Measurements from ENCODE around the gene C1RL.

DNA sequence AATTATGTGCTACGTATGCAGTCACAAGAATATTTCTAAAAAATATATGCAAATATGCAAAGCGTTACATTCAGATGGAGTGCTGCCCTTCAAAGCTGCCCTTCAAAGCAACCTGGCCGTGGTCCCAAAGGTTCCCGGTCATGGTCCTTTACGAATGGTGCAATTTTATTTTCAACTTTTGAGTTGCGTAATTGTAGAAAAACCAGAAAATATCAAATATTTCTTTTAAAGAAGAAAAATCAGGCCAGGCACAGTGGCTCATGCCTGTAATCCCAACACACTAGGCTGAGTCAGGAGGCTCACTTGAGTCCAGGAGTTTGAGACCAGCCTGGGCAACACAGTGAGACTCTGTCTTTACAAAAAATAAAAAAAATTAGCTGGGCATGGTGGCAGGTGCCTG, 42.5 kb upstream of the C1RL start:
- TF ChIP-seq, protein P1, sequence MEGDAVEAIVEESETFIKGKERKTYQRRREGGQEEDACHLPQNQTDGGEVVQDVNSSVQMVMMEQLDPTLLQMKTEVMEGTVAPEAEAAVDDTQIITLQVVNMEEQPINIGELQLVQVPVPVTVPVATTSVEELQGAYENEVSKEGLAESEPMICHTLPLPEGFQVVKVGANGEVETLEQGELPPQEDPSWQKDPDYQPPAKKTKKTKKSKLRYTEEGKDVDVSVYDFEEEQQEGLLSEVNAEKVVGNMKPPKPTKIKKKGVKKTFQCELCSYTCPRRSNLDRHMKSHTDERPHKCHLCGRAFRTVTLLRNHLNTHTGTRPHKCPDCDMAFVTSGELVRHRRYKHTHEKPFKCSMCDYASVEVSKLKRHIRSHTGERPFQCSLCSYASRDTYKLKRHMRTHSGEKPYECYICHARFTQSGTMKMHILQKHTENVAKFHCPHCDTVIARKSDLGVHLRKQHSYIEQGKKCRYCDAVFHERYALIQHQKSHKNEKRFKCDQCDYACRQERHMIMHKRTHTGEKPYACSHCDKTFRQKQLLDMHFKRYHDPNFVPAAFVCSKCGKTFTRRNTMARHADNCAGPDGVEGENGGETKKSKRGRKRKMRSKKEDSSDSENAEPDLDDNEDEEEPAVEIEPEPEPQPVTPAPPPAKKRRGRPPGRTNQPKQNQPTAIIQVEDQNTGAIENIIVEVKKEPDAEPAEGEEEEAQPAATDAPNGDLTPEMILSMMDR (conservative IDR thresholded peaks at IDR 0.05; ENCODE audit: low read depth, low read length), result no peak
- no peak for TF ChIP-seq EZH2phosphoT487 (IDR thresholded peaks at IDR 0.05; ENCODE audit: borderline replicate concordance, low read length)
- no peak for TF ChIP-seq EZH2 (IDR thresholded peaks at IDR 0.05; ENCODE audit: low read length, unreplicated experiment)

All from PC-3 (cell line).